OCI-LY3 (cell line): ENCODE measurements around the gene BRCA2.

Source experiments
- H2AFZ ChIP-seq: fragments of 200-600, 300-600 bp; shearing (Covaris generic); 2 replicates; pipeline ENCODE4 v1.6.0; 2014; ENCODE audit warnings: antibody characterized with exemption, low read depth, low read length
- H3K27ac ChIP-seq: fragments of 200-600, 300-600 bp; sonication (generic); 2 replicates; pipeline ENCODE4 v1.5.1; 2014; ENCODE audit warnings: mild to moderate bottlenecking, low read length, moderate library complexity, mixed read lengths
- H3K27me3 ChIP-seq: fragments of 200-600, 300-600 bp; sonication (generic); 2 replicates; pipeline ENCODE4 v1.6.1; 2014; ENCODE audit warnings: low read depth, low read length, mixed read lengths
- H3K36me3 ChIP-seq: fragments of 200-600, 300-600 bp; sonication (generic); replicated peaks from 2 replicates; pipeline ENCODE3; 2014; ENCODE audit warnings: low read depth, low read length, mixed read lengths
- H3K4me1 ChIP-seq: fragments of 300-600, 200-600 bp; sonication (generic); 2 replicates; pipeline ENCODE4 v1.6.1; 2014; ENCODE audit warnings: low read length, mixed read lengths
- H3K4me2 ChIP-seq: fragments of 200-600, 300-600 bp; sonication (generic); 2 replicates; pipeline ENCODE4 v1.6.1; 2014; ENCODE audit warnings: low read length, mixed read lengths
- H3K4me3 ChIP-seq: fragments of 300-600, 200-600 bp; sonication (generic); 2 replicates; pipeline ENCODE4 v1.5.1; 2014; ENCODE audit warnings: antibody characterized with exemption, mild to moderate bottlenecking, low read length, moderate library complexity
- H3K79me2 ChIP-seq: fragments of 300-600, 200-600 bp; shearing (Covaris generic); 2 replicates; pipeline ENCODE4 v1.6.1; 2014; ENCODE audit warnings: mild to moderate bottlenecking, low read length, mixed read lengths
- H3K9ac ChIP-seq: fragments of 300-600, 200-600 bp; shearing (Covaris generic); 2 replicates; pipeline ENCODE4 v1.6.0; 2014; ENCODE audit warnings: mild to moderate bottlenecking, low read length, moderate library complexity
- H3K9me3 ChIP-seq: fragments of 200-600, 300-600 bp; shearing (Covaris generic); 2 replicates; pipeline ENCODE4 v1.6.1; 2014; ENCODE audit warnings: low read length, mixed read lengths; ENCODE audit not compliant: insufficient read depth
- H4K20me1 ChIP-seq: fragments of 200-600, 300-600 bp; sonication (generic); 2 replicates; pipeline ENCODE4 v1.6.1; 2016; ENCODE audit warnings: low read length, mixed read lengths; ENCODE audit not compliant: insufficient read depth
- EZH2phosphoT487 ChIP-seq: fragments of 200-600 bp; shearing (Covaris generic); IDR thresholded peaks from 2 replicates; pipeline ENCODE4 v1.6.1; 2018; ENCODE audit warnings: antibody characterized with exemption, mixed run types, low read depth
- TF ChIP-seq, protein P1 (sequence below): fragments of 200-600, 300-600 bp; sonication (generic); IDR thresholded peaks from 2 replicates; pipeline ENCODE4 v1.5.1; 2014; ENCODE audit warnings: antibody characterized with exemption, low read length, low read depth

BRCA2 gene

DNA sequence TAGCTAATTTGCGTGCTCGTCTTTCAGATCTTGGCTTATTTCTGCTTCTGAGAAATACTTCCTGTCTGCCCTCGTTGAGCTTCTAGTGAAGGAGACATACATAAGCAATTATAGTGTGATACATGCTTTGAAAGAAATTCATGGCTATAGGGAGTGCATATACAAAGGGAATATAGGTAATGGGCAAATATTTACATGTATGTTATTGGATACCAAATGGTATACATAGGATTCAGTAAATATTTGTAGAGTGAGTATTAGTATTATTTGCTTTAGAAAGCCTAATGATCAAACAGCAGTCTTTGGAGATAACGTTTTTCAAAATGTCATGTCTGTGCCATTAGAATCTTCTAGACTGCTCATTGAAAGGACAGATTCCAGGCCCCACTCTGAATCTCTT, 5.2 kb downstream of the BRCA2 start:
- Histone ChIP-seq H3K4me3 (no peak overlapping the region), H3K9ac (no peak overlapping the region), H3K27me3 (no peaks in the 10 kb centered on the region), H4K20me1 (no peaks in the 10 kb centered on the region), H3K27ac (no peak overlapping the region), H2AFZ (no peak overlapping the region), H3K36me3 (peaks cover 46% of the 10 kb centered on the region), H3K4me2 (no peak overlapping the region), H3K9me3 (no peaks in the 10 kb centered on the region), H3K4me1 (peaks cover 14% of the 10 kb centered on the region), H3K79me2 (peaks cover 9% of the 10 kb centered on the region)
- no peak for TF ChIP-seq EZH2phosphoT487
- TF ChIP-seq, protein P1, sequence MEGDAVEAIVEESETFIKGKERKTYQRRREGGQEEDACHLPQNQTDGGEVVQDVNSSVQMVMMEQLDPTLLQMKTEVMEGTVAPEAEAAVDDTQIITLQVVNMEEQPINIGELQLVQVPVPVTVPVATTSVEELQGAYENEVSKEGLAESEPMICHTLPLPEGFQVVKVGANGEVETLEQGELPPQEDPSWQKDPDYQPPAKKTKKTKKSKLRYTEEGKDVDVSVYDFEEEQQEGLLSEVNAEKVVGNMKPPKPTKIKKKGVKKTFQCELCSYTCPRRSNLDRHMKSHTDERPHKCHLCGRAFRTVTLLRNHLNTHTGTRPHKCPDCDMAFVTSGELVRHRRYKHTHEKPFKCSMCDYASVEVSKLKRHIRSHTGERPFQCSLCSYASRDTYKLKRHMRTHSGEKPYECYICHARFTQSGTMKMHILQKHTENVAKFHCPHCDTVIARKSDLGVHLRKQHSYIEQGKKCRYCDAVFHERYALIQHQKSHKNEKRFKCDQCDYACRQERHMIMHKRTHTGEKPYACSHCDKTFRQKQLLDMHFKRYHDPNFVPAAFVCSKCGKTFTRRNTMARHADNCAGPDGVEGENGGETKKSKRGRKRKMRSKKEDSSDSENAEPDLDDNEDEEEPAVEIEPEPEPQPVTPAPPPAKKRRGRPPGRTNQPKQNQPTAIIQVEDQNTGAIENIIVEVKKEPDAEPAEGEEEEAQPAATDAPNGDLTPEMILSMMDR = no peak

DNA sequence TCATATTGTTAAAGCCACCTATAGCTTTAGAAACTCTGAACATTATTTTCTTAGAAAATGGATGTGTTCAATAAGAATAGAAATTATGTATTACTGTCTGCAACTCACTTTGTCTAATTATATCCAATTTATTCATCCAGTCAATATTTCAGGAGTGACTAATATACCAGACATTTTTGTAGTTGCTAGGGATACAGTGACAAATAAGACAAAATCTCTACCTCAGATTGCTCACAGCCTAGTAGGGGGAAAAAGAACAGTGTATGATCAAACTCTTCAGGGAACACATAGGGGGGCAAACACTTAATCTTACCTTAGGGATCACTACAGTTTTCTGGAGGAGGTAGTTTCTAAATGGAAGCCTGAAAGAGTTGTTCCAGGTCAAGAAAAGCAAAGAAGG, 8.6 kb downstream of the BRCA2 start:
- Histone ChIP-seq H3K27me3 (no peaks in the 10 kb centered on the region), H2AFZ (no peak overlapping the region), H3K36me3 (peaks cover 52% of the 10 kb centered on the region), H3K4me3 (no peak overlapping the region), H3K79me2 (no peaks in the 10 kb centered on the region), H3K9me3 (no peaks in the 10 kb centered on the region), H3K4me1 (no peaks in the 10 kb centered on the region), H3K27ac (no peak overlapping the region), H3K4me2 (no peak overlapping the region), H4K20me1 (no peaks in the 10 kb centered on the region), H3K9ac (no peak overlapping the region)
- TF ChIP-seq, protein P1 = no peak
- TF ChIP-seq EZH2phosphoT487 = no peak

DNA sequence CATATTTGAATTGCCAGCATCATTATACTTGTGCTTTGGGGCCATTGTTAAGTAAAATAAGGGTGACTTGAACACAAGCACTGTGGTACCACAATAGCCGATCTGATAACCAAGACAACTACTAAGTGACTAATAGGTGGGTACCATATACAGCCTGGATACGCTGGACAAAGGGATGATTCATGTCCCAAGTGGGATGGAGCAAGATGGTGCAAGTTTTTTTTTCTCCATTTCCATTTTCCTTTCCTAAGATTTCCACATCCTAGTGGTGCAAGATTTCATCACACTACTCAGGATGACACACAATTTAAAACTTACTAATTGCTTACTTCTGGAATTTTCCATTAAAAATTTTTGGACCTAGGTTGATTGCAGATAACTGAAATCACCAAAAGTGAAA, 15.1 kb downstream of the BRCA2 start:
- no peak overlapping the region for H3K4me2 ChIP-seq
- H3K27me3 ChIP-seq = no peaks in the 10 kb centered on the region
- no peak overlapping the region for H3K9ac ChIP-seq
- H3K9me3 ChIP-seq = no peaks in the 10 kb centered on the region
- no peaks in the 10 kb centered on the region for H4K20me1 ChIP-seq
- H3K36me3 ChIP-seq = peaks cover 53% of the 10 kb centered on the region
- H3K4me3 ChIP-seq = no peak overlapping the region
- TF ChIP-seq, protein P1 = no peak
- TF ChIP-seq EZH2phosphoT487 = no peak
- no peak overlapping the region for H2AFZ ChIP-seq
- H3K4me1 ChIP-seq = no peaks in the 10 kb centered on the region
- H3K27ac ChIP-seq = no peak overlapping the region
- H3K79me2 ChIP-seq = no peaks in the 10 kb centered on the region

DNA sequence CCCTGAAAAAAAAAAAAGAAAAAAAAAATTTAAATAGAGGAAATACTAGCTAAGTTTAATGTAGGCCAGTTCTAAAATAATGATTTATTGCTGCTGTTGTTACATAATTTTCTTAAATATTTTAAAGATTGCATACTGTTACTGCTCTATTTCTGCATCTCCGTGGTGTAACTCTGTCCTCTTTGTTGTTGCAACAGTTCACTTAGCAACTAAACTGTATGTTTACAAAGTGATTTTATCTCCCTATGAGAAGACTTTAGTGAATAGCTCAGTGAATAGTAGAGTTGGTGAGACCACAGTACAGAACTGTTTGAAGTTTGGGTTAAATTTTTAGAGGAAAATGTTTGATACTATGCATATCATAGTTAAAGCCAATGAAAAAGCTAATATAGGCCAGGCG, 19.4 kb downstream of the BRCA2 start:
- Histone ChIP-seq H4K20me1 (no peaks in the 10 kb centered on the region), H3K4me3 (no peak overlapping the region), H3K27ac (no peak overlapping the region), H3K9me3 (no peaks in the 10 kb centered on the region), H2AFZ (no peak overlapping the region), H3K36me3 (peaks cover 76% of the 10 kb centered on the region), H3K9ac (no peak overlapping the region), H3K4me1 (no peaks in the 10 kb centered on the region), H3K4me2 (no peak overlapping the region), H3K79me2 (no peaks in the 10 kb centered on the region), H3K27me3 (no peaks in the 10 kb centered on the region)
- TF ChIP-seq, protein P1 = no peak
- TF ChIP-seq EZH2phosphoT487 = no peak
